K562 (cell line): ENCODE results near the gene HMGCL. TPM values are rescaled to one million over a fixed set of nuclear protein-coding genes. Genes with fewer than 3 reads are reported as not detected.

Source experiments
- ATAC-seq: fragments of 200-7000 bp; cut with Tn5 transposase; 3 replicates; pipeline ENCODE4 v1.9.1; 2020; ENCODE audit warnings: moderate library complexity
- BruUV-seq: library from RNA; stranded (reverse); fragments of 400-500 nt; replicated peaks from 2 replicates; lab custom pipeline; 2021; lab: Mats Ljungman, UMichigan
- CTCF ChIA-PET: fragments of 300-600 bp; formaldehyde crosslinking; extraction: SDS; loops from one replicate; lab custom pipeline; 2021; ENCODE audit warnings: low intra/inter-chr PET ratio; lab: Yijun Ruan, JAX
- POLR2A ChIA-PET: fragments of 300-600, 350-650 bp; sonication (Branson Sonifier 250); formaldehyde crosslinking; extraction: SDS; loops from one replicate; lab custom pipeline; 2021; ENCODE audit warnings: antibody characterized with exemption, inconsistent platforms; lab: Yijun Ruan, JAX
- DNase-seq, 4 experiments: peaks; one replicate each; pipeline versions ENCODE4 v3.0.0 to v3.0.0-alpha.2; 2011 to 2018; ENCODE audit warnings: low spot score in 3 of 4, mixed read lengths in 3 of 4; ENCODE audit errors: extremely low read depth in 1 of 4
- FAIRE-seq: peaks from 2 replicates; lab custom pipeline; 2011; peaks lifted over from hg19 to GRCh38; lab: Jason Lieb, UNC
- H2AFZ ChIP-seq: 2 replicates; pipeline ENCODE4 v1.6.0; 2011; ENCODE audit warnings: low read depth, low read length, control low read depth, inconsistent platforms
- H3K27ac ChIP-seq: fragments of 200-600 bp; 3 replicates; pipeline ENCODE4 v1.8.0; 2011; ENCODE audit warnings: low read depth, mild to moderate bottlenecking, control low read depth, inconsistent platforms, low read length, moderate library complexity, mixed read lengths; ENCODE audit errors: extremely low read depth
- H3K27me3 ChIP-seq, 2 experiments: fragments of 300-600 bp in 1 of 2; 2 replicates in 1 of 2; 3 replicates in 1 of 2; pipeline versions ENCODE4 v1.6.0 to v1.8.0; 2011; ENCODE audit warnings: inconsistent platforms in 2 of 2, low read length in 2 of 2, mild to moderate bottlenecking in 1 of 2, mixed read lengths in 1 of 2, moderate library complexity in 1 of 2; ENCODE audit not compliant: control insufficient read depth in 2 of 2, insufficient read depth in 2 of 2
- H3K36me3 ChIP-seq: fragments of 300-600 bp; 3 replicates; pipeline ENCODE4 v1.8.0; 2011; ENCODE audit warnings: mild to moderate bottlenecking, low read length, inconsistent platforms; ENCODE audit not compliant: control insufficient read depth, insufficient read depth
- H3K4me1 ChIP-seq, 2 experiments: fragments of 200-600 bp in 1 of 2; replicated peaks in 1 of 2; 2 replicates in 1 of 2; 3 replicates in 1 of 2; pipeline versions ENCODE4 v1.5.1 to v1.8.0; 2011; ENCODE audit warnings: inconsistent platforms in 2 of 2, low read length in 2 of 2, mild to moderate bottlenecking in 1 of 2, mixed read lengths in 1 of 2, moderate library complexity in 1 of 2; ENCODE audit not compliant: control insufficient read depth in 2 of 2, insufficient read depth in 2 of 2
- H3K4me2 ChIP-seq: 2 replicates; pipeline ENCODE4 v1.6.1; 2011; ENCODE audit warnings: low read length, control low read depth, inconsistent platforms, mixed read lengths; ENCODE audit not compliant: insufficient read depth
- H3K4me3 ChIP-seq: fragments of 200-600 bp; sonication (generic), shearing (Covaris generic); 2 replicates; pipeline ENCODE4 v1.5.1; 2016; ENCODE audit warnings: control low read depth, inconsistent platforms
- H3K79me2 ChIP-seq: fragments of 200-600 bp; 3 replicates; pipeline ENCODE4 v1.8.0; 2011; ENCODE audit warnings: low read length, inconsistent platforms; ENCODE audit not compliant: control insufficient read depth, insufficient read depth
- H3K9ac ChIP-seq, 2 experiments: 2 replicates each; pipeline versions ENCODE4 v1.6.0 to v1.6.1; 2011; ENCODE audit warnings: low read depth in 2 of 2, low read length in 2 of 2, control low read depth in 1 of 2, inconsistent platforms in 1 of 2, mild to moderate bottlenecking in 1 of 2, mixed read lengths in 1 of 2; ENCODE audit not compliant: insufficient read depth in 1 of 2
- H3K9me1 ChIP-seq: one replicate; pipeline ENCODE4 v1.6.0; 2011; ENCODE audit warnings: inconsistent platforms, mild to moderate bottlenecking, low read length, moderate library complexity; ENCODE audit not compliant: control insufficient read depth, insufficient read depth
- H3K9me3 ChIP-seq: replicated peaks from 2 replicates; pipeline ENCODE4 v1.5.1; 2011; ENCODE audit warnings: low read depth, low read length, inconsistent platforms; ENCODE audit not compliant: control insufficient read depth, insufficient read depth
- H4K20me1 ChIP-seq: replicated peaks from 2 replicates; pipeline ENCODE4 v1.6.1; 2011; ENCODE audit warnings: low read length, inconsistent platforms, mixed read lengths; ENCODE audit not compliant: control insufficient read depth, insufficient read depth
- ADNP ChIP-seq: fragments of 200-800 bp; sonication (Bioruptor generic); IDR thresholded peaks from 2 replicates; pipeline ENCODE4 v1.6.1; 2016; ENCODE audit warnings: missing genetic modification characterization, missing compliant biosample characterization
- CC2D1A ChIP-seq: fragments of 450-650 bp; IDR thresholded peaks from 2 replicates; pipeline ENCODE4 v1.6.1; 2017; ENCODE audit warnings: mild to moderate bottlenecking
- ETV5 ChIP-seq: sonication (generic); formaldehyde crosslinking; IDR thresholded peaks from 2 replicates; pipeline ENCODE4 v1.4.0; 2020; ENCODE audit warnings: low read depth, mild to moderate bottlenecking, missing genetic modification reagents
- HLTF ChIP-seq: fragments of 450-650 bp; IDR thresholded peaks from 2 replicates; pipeline ENCODE4 v1.6.1; 2016
- NEUROD1 ChIP-seq: fragments of 150-350 bp; IDR thresholded peaks from 2 replicates; pipeline ENCODE4 v1.6.1; 2014; ENCODE audit warnings: borderline replicate concordance, low read length, low read depth; ENCODE audit not compliant: partially characterized antibody
- PHTF2 ChIP-seq: fragments of 250-450 bp; sonication (Bioruptor Pico); IDR thresholded peaks from 2 replicates; pipeline ENCODE4 v1.5.0; 2021; ENCODE audit warnings: mild to moderate bottlenecking
- RBM22 ChIP-seq: fragments of 200-400 bp; formaldehyde crosslinking; IDR thresholded peaks from 2 replicates; pipeline ENCODE4 v1.6.1; 2018; ENCODE audit warnings: low read length, low read depth; ENCODE audit not compliant: poor library complexity, severe bottlenecking
- RCOR1 ChIP-seq, 2 experiments: IDR thresholded peaks; 2 replicates each; pipeline ENCODE4 v1.6.1; 2012; ENCODE audit warnings: low read depth in 2 of 2, low read length in 2 of 2, borderline replicate concordance in 1 of 2, improper control_type of control experiment in 1 of 2
- THRAP3 ChIP-seq: fragments of 450-650 bp; IDR thresholded peaks from 2 replicates; pipeline ENCODE4 v1.6.1; 2016; ENCODE audit warnings: mild to moderate bottlenecking, inconsistent platforms, borderline replicate concordance
- TOE1 ChIP-seq, 2 experiments: fragments of 450-650 bp in 1 of 2; sonication (generic) in 1 of 2; formaldehyde crosslinking in 1 of 2; IDR thresholded peaks; 2 replicates each; pipeline versions ENCODE4 v1.7.1 to v1.8.0; 2016 to 2022; ENCODE audit warnings: borderline replicate concordance in 2 of 2, mild to moderate bottlenecking in 2 of 2, antibody characterized with exemption in 1 of 2, inconsistent platforms in 1 of 2, low read depth in 1 of 2, missing genetic modification reagents in 1 of 2, moderate library complexity in 1 of 2
- ZNF24 ChIP-seq: fragments of 450-650 bp; IDR thresholded peaks from 2 replicates; pipeline ENCODE4 v1.6.1; 2016
- WGBS: fragments of 100-300 bp; shearing (Covaris generic); methylation state at CpG from one replicate; pipeline ENCODE4 v1.1.6; 2016; ENCODE audit warnings: low coverage, mixed read lengths; ENCODE audit not compliant: insufficient coverage; ENCODE audit errors: missing lambda C conversion rate; 5-methylcytosine and 5-hydroxymethylcytosine counted together
- in situ Hi-C: fragments of 300-500 bp; cut with MboI; formaldehyde crosslinking; loops from 4 replicates; pipeline ENCODE4 v1.15.0; 2018; ENCODE audit warnings: inconsistent platforms, mixed read lengths
- intact Hi-C: fragments of 100-400 bp; cut with micrococcal nuclease; formaldehyde crosslinking; loops from 2 replicates; pipeline ENCODE4 v1.14.2; 2022
- polyA plus RNA-seq, 8 experiments: library from polyadenylated mRNA; depleted of rRNA in 4 of 8; stranded (reverse) in 5 of 8; unstranded in 3 of 8; fragments of >200 nt; fragmentation: Nextera tagmentation in 2 of 8; fragmentation: Illumina TruSeq in 1 of 8; extraction: Ambion mirVana in 2 of 8; extraction: Trizol in 1 of 8; gene quantifications; 2 replicates each; pipeline versions ENCODE4 v1.2.1 to v1.2.3, GENCODE V29; 2011 to 2014; ENCODE audit warnings: inconsistent platforms in 1 of 8, missing spikeins in 1 of 8
- total RNA-seq, 7 experiments: library from RNA; depleted of rRNA in 6 of 7; stranded (reverse); fragments of >200 nt in 6 of 7; fragmentation: Illumina TruSeq in 2 of 7; extraction: Trizol in 2 of 7; gene quantifications; 2 replicates each; pipeline versions ENCODE4 v1.2.1 to v1.2.3, GENCODE V29; 2011 to 2021; ENCODE audit warnings: low replicate concordance in 1 of 7
- TF ChIP-seq, protein P1 (sequence below), 2 experiments: fragments of 450-650 bp; formaldehyde crosslinking in 1 of 2; IDR thresholded peaks; 2 replicates each; pipeline versions ENCODE4 v1.4.0 to v1.6.1; 2014 to 2020; ENCODE audit warnings: mild to moderate bottlenecking in 2 of 2, borderline replicate concordance in 1 of 2, low read depth in 1 of 2

The HMGCL gene
- total and polyA plus RNA-seq, 9 of the 15 experiments (the other 6 are each of a cell fraction or from before 2014, with no cell fraction given) = 18.0 to 82.2 (median 24.2) TPM

GRCh38 chr1:23772049-23772853 is 53.0 kb downstream of the HMGCL start:
- ChIA-PET POLR2A (interaction anchor here (0.7 to 1.9 kb wide), 14 partner anchors 8 to 189 kb away, joined by 3 to 11 read pairs (median 4); partner anchors contain the start of genes ELOA, LYPLA2 and RPL11), CTCF (interaction anchor here (0.5 to 2.0 kb wide), 9 partner anchors 81 to 619 kb away, joined by 3 to 12 read pairs (median 4); partner anchors contain the start of genes FUCA1 and MYOM3)
- H3K9me3 ChIP-seq = no peaks in the 10 kb centered on the region
- intact Hi-C loops = loop anchor here (1.0 to 2.0 kb wide), 4 partner anchors 29 to 144 kb away; partner anchors contain the start of gene GALE
- ATAC-seq = peak; percentile 90
- H3K27me3 ChIP-seq = no peaks in the 10 kb centered on the region
- peaks cover 50% of the 10 kb centered on the region for H3K79me2 ChIP-seq
- H4K20me1 ChIP-seq = no peaks in the 10 kb centered on the region; the same call in 1 of the 2 replicates
- peak; percentile 74 to 94 (median 76) for DNase-seq
- H3K36me3 ChIP-seq = peaks cover 36% of the 10 kb centered on the region
- peak overlapping the region in 1 of 2 experiments; percentile 4; a peak in 1 of 4 replicates for H3K9ac ChIP-seq
- 5% methylated on average over 14 of the region's 14 CpGs for WGBS
- in situ Hi-C loops = no loop called here
- peak overlapping the region; percentile 79 for H3K4me2 ChIP-seq
- H3K27ac ChIP-seq = peak overlapping the region; percentile 40; the same call in 1 of the 3 replicates
- H3K4me3 ChIP-seq = peak overlapping the region; percentile 8; the same call in 1 of the 2 replicates
- peak overlapping the region; percentile 50; the same call in 1 of the 2 replicates for H2AFZ ChIP-seq
- no peaks in the 10 kb centered on the region for H3K9me1 ChIP-seq
- H3K4me1 ChIP-seq = peaks cover 12 to 40% of the 10 kb centered on the region in 2 experiments; a peak in 3 of 5 replicates
- peak; percentile 88 for FAIRE-seq
- BruUV-seq = no TSS peak
- TF ChIP-seq ZNF24 (peak; percentile 99), TOE1 (IDR thresholded peaks at IDR 0.05; ENCODE audit: borderline replicate concordance) (0 out of 2 replicates have a peak, but pooled peaks have one; percentile 32), TOE1 (CRISPR knock-in tag; IDR thresholded peaks at IDR 0.05; ENCODE audit: borderline replicate concordance, low read depth) (no peak), RBM22 (no peak), PHTF2 (no peak), ADNP (peak; percentile 17; the same call in 1 of the 2 replicates), ETV5 (CRISPR knock-in tag) (no peak), THRAP3 (no peak), CC2D1A (peak; percentile 18; the same call in 1 of the 2 replicates), RCOR1 (IDR thresholded peaks at IDR 0.05; ENCODE audit: borderline replicate concordance in 1 of 2, low read depth in 2 of 2, low read length in 2 of 2) (peak in 1 of 2 experiments; percentile 84; a peak in 2 of 4 replicates), NEUROD1 (peak; percentile 56), HLTF (peak; percentile 55; the same call in 1 of the 2 replicates)
- TF ChIP-seq, protein P1, sequence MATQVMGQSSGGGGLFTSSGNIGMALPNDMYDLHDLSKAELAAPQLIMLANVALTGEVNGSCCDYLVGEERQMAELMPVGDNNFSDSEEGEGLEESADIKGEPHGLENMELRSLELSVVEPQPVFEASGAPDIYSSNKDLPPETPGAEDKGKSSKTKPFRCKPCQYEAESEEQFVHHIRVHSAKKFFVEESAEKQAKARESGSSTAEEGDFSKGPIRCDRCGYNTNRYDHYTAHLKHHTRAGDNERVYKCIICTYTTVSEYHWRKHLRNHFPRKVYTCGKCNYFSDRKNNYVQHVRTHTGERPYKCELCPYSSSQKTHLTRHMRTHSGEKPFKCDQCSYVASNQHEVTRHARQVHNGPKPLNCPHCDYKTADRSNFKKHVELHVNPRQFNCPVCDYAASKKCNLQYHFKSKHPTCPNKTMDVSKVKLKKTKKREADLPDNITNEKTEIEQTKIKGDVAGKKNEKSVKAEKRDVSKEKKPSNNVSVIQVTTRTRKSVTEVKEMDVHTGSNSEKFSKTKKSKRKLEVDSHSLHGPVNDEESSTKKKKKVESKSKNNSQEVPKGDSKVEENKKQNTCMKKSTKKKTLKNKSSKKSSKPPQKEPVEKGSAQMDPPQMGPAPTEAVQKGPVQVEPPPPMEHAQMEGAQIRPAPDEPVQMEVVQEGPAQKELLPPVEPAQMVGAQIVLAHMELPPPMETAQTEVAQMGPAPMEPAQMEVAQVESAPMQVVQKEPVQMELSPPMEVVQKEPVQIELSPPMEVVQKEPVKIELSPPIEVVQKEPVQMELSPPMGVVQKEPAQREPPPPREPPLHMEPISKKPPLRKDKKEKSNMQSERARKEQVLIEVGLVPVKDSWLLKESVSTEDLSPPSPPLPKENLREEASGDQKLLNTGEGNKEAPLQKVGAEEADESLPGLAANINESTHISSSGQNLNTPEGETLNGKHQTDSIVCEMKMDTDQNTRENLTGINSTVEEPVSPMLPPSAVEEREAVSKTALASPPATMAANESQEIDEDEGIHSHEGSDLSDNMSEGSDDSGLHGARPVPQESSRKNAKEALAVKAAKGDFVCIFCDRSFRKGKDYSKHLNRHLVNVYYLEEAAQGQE (IDR thresholded peaks at IDR 0.05; ENCODE audit: borderline replicate concordance) = peak; percentile 82
- TF ChIP-seq, protein P1 (CRISPR knock-in tag; IDR thresholded peaks at IDR 0.05; ENCODE audit: low read depth) = no peak
